ENCODE data around the gene ZNF740.
"Not testable (repeated sequence)": the region's sequence is repeated elsewhere in the genome, so short reads cannot be mapped to it uniquely, and the experiment has no call there.

Gene ZNF740

DNA sequence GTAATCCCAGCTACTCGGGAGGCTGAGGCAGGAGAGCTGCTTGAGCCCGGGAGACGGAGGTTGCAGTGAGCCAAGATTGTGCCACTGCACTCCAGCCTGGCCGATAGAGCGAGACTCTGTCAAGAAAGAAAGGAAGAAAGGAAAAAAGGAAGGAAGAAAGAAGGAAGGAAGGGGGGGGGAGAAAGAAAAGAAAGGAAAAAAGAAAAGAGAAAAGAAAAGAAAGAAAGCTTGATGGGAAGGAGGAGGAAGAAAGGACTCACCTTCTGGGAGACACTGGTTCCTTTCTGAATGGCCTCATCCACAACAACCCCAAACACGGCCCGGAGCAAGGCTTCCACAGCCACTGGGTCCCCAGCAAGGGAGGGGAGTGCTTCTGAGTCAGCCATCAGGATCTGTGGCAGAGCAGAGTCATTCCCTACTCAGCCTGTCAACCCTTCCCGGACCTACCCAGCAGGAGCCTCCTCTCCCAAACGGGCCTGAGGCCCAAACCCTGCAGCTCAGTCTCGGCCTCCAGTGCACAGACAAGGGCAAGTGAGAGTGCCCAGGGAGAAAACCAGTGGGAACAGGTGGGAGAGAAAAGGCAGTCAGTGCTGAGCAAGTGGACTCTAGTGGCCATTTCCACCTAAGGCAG, 7.3 kb upstream of the ZNF740 start:
- peak; percentile 70 for DNase-seq (ENCODE audit: low spot score)

DNA sequence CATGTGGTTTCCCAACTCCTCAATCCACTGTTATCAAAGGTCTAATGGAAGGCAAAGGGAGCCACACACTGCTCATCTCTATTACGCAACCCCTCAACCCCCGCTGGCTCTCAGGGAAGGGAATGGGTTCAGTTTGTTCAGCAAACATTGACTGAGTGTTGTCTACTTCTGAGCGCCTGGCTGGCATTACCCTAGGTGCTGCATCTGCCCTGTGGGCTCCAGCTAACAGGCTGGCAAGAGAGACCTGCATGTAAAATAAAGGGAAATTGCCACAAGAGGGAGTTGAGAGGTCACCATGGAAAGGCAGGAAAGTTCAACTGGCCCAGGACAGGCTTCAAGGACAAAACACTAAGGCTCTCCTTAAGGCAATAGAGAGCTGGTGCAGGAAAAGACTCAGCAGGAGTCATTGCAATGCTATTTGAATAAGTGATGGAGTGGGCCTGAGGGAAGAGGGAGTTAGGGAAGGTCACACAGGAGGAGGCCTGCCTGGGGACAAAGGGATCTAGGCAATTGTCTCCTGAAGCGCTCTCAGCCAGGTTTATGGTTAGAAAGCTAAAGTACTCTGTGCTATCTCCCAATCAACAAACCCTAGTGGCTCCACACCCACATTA, 5.5 kb upstream of the ZNF740 start:
- DNase-seq (ENCODE audit: low spot score): peak; percentile 36

DNA sequence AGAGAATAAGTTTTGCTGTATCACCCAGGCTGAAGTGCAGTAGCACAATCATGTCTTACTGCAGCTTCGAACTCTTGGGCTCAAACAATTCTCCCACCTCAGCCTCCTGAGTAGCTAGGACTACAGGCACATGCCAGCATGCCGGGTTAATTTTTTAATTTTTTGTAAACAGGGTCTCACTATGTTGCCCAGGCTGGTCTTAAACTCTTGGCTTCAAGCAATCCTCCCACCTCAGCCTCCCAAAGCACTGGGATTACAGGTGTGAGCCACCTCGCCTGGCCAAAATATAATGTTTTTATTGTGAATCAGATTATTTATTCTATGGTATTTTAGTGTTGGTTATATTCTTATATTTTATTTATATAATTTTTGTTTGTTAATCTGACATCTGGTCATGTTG, 3.8 kb upstream of the ZNF740 start:
- no peak for DNase-seq (ENCODE audit: low spot score)

DNA sequence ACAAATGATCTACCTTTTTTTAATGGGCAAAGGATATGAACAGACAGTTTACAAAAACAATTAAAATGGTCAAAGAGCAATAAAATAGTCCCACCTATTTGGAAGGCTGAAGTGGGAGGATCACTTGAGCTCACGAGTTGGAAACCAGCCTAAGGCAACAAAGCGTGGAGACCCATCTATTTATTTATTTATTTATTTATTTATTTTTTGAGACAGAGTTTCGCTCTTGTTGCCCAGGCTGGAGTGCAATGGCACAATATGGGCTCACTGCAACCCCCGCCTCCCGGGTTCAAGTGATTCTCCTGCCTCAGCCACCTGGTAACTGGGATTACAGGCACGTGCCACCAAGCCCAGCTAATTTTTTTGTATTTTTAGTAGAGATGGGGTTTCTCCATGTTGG, 3.1 kb upstream of the ZNF740 start:
- DNase-seq (ENCODE audit: low spot score): not testable (repeated sequence)

DNA sequence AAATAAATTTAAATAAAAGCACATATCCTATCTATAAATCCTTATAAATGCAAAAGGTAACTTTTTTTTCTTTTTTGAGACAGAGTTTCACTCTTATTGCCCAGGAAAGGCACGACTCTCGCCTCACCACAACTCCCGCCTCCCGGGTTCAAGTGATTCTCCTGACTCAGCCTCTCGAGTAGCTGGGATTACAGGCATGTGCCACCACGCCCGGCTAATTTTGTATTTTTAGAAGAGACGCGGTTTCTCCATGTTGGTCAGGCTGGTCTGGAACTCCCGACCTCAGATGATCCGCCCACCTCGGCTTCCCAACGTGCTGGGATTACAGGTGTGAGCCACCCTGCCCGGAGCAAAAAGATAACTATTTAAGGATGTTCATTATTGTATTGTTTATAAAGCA, 1.7 kb upstream of the ZNF740 start:
- DNase-seq (ENCODE audit: low spot score): not testable (repeated sequence)

DNA sequence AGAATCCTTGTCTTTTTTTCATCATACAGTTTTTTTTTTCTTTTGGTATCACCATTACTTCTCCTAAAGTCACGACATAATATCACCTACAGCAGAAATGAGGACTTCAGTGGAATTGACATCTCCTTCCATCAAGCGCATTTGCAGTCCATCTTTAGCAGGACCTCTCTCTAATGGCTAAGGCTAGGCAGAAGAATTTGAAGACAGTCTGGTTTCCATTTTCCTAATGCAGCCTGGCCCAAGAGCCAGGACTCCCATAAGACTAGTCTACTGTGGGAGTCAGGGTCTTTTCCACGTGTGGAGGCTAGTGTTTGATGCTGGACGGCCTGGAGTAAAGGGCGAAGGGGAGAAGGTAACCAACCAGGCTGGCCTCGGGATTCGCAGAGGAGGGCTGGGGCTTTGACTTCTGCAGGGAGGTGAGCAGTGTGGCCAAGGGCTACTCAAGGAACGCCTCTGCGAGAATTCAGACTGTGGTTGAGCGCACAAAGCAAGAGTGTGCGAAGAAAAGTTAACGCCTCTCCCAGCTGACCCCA, 769 bp upstream of the ZNF740 start:
- DNase-seq (ENCODE audit: low spot score): peak; percentile 54

DNA sequence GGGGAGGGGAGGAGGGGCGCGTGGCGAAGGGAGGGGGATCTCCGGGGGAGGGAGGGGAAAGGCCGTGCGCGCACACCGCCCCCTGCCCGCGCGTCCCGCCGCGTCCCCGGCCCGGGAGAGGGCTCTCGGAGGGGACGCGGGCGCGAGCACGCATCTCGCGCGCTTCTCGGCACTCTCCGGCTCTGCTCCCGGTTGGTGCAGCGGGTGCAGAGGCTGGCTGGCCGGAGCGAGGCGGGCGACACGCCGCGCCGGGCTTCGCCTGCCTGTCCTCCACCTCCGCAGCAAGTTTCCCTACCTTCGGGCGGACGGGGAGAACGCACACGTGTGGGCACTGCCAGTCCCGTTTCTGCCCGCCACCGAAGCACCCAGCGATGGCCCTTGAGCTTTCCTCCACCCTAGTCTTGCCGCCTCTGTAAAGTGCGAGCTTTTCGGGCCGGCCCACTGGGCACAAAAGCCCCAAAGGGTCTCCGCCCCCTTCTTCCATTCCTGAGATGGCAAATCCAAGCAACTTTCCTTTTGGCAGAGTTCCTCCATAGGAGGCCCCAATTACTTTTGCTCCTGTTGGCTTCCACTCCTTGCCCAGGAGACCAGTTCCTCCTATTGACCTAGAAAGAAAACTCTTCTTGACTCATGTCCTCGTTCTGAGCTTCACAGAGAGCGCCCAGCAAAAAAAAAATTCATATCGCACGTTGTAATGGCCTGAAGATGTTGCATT, 566 bp downstream of the ZNF740 start:
- DNase-seq (ENCODE audit: low spot score): peak; percentile 83

DNA sequence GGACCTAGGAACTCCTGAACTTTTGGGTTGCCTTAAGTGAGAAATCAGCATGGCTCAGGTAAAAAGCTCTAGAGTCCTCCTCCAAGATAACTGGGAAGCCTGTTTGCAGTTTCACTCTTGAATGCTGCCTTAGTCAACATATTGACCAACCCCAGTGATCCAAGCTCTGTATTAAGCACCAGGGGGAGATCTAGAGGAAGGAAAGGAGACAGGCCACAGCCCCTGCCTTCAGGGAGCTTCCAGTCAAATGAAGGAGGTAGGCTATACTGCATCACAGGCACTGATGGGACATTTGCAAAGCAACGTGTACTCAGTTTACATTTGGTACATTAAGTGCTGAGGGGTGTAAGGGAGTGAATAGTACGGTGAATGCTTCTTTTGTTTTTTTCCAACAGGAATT, 1.4 kb downstream of the ZNF740 start:
- DNase-seq (ENCODE audit: low spot score): no peak

DNA sequence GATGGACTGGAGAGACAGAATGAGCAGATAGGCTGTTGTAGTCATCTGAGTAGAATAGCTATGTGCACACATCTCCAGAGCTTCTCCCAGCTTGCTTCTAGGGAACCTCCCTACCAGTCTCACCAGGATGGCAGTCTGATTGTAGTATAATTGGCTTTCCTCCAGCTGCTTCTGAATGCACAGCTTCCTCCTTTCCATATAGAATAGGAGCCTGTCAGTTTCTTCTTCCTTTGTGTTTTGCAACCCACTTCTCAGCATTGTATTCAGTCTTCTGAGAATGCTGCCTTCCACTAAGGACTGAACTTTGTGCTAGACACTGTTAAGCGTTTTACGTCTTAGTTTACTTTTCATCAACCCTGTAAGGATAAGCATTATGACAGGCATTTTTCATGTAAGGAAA, 2.4 kb downstream of the ZNF740 start:
- peak; percentile 6 for DNase-seq (ENCODE audit: low spot score)

DNA sequence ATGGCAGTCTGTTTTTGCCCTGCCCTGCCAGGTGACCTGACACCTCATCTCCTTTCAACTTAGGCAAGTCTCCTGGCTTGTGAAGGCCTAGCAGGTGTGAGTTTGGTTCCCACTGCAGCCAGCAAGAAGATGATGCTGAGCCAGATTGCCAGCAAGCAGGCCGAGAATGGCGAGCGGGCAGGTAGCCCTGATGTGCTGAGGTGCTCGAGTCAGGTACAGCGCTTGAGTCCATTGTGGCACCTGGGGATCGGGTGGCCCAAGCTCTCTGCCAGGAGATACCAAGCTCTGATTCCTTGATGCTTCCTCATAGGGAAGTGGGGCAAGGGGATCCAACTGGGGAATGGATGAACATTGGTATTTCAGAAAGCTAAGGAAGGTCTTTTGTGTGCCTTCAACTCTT, 4.3 kb downstream of the ZNF740 start:
- no peak for DNase-seq (ENCODE audit: low spot score)

DNA sequence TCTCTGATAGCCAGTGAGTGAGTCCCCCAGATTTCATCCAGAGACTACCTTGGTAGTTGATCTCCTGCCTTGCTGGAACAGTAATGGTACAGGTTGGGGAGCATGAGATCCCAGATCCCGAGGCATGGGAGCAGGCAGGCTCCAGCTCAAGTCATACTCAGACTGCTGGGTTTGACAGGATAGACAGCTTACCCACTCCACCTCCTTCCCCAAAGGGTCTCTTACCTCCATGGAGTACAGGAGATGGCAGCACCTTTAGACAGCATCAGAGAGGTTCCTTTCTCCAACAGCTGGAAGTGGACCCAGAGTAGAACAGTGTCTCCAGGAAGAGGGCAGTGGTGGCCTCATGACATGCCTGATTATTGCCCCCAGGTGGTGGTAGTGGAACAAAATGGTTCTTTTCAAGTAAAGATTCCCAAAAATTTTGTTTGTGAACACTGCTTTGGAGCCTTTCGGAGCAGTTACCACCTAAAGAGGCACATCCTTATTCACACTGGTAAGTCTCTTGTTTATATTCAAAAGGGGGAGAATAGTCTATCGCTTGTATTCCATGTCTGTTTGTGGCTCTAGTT, 5.1 kb downstream of the ZNF740 start:
- peak; percentile 7 for DNase-seq (ENCODE audit: low spot score)

DNA sequence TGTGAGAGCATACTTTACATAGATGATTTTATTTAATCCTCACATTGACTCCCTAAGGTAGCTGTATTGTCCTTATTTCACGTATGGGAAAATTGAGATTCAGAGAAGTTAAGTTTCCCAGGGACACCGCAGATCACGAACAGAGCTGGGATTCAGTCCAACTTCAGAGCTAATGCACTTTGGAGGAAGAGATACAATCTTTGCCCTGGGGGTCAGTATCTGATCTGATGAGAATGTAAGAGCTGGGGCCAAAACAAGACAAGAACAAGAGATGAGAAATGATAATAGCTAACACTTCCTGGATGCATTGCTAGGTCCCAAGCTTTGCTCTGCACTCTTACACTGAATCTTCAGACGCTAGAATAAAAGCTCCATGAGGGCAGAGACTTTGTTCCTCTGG, 6.2 kb downstream of the ZNF740 start:
- no peak for DNase-seq (ENCODE audit: low spot score)

DNA sequence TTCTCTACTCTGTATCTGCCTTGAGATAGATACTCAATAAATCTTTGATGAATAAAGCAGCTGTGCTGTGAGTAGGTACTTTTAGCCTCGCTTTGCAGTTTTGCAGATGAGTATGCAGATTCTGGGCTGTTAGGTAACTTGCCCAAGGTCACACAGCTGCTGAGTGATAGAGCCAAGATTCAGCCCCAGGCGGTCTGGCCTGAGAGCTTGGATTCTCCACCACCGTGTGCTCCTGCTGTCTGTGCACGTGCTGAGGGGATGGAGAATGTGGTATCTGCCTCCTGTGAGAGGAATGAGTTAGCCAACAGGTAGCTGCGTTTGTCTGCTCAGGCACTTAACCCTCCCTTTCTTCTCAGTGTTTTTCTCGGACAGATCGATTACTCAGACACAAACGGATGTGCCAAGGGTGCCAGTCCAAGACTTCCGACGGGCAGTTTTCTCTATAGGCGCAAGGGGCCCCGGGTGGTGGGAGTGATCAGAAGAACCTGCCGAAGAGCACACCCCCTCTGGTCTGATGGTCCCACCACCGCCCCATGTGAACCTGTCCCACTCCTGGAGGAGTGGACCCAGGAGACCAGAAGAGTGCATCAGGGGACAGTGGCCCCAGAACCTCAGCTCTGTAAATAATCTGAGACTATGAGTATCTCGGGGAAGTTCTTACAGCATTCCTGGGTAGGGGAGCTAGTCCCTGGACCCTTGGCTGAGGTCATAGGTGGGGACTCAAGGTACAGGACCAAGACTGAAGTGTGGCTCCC, 6.8 kb downstream of the ZNF740 start:
- DNase-seq (ENCODE audit: low spot score): no peak

DNA sequence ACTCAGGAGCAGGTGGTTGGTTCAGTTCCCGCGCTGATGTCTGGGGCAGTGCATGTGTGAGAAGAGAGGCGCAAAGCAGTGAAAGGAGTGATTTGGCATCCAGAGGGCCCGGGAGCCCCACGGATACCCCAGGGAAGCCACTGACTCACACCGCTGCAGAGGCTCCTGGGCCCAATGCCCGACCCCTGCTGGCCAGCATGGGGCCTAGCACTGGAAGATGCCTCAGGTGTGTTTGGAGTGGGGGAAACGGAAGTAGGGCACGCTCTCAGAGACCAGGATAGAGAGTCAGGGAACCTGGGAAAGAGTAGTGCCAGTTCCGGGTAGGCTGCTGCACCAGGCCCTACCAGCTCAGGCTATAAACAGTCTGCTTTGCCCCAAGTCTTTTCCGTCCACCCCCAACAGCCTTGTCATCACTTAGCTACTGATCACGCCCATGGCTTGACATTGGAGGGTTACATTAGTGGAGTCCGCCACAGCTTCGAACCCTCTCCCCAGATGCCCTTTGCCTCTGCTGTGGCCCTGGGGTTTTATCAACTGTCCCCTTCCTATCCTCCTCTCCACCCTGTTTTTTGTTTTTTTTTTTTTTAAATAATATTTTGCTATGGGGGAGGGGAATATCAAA, 9.7 kb downstream of the ZNF740 start:
- DNase-seq (ENCODE audit: low spot score): peak; percentile 89

DNA sequence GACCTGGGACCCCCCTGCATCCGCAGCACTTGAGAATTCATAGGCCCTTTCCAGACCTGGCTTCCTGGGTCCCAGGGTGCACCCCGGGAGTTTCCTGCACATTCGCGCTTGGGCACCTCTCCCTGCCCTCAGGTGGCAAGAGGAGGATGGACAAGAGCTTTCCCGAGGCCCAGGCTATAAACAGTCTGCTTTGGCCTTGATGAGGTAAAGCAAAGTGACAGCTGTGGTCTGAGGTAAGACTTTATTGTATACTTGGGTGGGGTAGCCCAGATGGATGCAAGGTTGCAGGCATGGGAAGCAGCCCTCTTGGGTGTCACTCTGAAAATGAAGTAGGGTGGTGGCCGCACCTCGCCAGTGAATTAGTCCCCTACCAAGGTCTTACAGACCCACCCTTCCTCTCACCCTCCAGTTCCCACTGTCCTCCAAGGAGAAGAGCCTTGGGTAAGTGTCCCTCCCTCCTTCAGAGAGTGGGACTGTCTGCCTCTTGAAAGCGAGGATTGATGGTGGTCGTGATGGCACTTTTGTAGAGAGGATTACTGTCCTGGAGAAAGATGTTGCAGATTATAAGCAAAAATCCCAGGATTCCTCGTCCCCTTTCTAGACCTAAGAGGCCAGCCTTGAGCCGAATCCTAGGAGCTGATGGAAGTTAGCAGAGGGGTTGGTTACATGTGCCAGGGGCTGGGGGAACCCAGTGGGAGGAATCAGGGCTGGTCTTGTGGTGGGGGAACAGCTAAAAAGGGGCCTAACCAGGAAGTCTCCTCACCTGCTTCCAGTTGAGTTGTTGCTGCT, 10.8 kb downstream of the ZNF740 start:
- no peak for DNase-seq (ENCODE audit: low spot score)

DNA sequence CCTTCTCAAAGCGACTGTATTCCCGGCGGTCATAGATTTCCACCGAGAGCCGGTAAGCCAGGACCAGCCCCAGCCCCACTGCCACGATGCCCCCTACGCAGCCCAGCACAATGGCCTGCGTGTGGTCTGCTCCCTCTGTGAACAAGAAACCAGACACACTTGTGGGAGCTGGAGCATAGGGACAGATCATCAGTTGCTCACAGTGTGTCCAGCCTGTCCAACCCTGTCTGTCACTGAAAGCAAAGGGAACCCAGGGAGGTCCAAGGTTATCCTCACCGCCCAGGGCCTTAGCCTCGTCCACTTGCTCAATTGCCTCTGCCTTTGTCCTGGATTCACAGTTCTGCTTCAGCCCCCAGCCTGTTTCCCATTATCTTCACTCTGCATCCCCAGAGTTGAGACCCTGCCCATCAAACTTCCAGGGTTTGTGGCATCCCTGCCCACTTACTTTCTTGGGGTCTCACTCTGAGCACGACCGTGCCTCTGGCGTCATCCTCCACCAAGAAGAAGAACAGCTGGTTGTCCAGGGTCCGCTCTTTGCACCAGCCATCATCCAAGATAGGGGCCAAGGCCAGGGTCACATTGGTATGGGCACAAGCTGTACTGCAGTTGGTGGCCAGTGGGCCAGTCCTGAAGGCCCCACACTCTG, 11.5 kb downstream of the ZNF740 start:
- DNase-seq (ENCODE audit: low spot score): no peak

DNA sequence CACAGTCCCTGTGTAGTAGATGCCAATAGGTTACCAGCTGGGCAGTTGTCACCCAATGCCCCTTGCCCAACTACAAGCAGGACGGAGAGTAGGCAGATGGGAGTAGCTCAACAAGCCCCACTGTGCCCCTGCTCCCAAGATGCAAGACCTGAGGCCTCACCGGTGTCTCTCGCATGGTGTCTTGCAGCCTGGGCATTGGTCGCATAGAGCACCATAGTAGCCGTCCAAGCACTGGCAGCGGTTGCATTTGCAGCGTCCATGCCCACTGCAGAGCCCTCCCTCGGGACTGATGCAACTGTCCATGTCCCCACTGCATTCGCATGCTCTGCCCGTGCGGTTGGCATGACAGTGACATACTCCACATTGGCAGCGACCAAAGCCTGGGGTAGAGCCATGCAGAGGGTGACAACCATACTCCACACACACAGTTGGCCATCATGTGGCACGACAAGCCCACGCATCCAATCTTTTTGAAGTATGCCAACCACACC, 12.1 kb downstream of the ZNF740 start:
- no peak for DNase-seq (ENCODE audit: low spot score)

DNA sequence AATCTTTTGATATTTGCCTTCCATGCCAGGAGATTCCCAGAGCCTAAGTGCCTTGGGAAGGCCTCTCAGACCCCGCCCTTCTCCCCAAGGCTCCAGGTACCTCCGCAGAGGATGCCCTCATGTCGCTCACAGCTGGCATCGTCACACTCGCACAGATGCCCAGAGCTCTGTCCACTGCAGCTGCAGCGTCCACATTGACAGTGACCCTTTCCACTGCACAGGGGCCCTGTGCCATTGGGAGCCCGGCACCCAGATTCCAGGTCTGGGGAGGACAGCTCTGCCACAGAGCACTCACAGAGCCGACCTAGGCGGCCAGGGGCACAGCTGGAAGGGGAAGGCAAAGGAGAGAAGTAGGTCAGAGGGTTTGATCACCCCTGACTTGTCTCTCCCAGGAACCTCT, 12.5 kb downstream of the ZNF740 start:
- DNase-seq (ENCODE audit: low spot score): no peak

DNA sequence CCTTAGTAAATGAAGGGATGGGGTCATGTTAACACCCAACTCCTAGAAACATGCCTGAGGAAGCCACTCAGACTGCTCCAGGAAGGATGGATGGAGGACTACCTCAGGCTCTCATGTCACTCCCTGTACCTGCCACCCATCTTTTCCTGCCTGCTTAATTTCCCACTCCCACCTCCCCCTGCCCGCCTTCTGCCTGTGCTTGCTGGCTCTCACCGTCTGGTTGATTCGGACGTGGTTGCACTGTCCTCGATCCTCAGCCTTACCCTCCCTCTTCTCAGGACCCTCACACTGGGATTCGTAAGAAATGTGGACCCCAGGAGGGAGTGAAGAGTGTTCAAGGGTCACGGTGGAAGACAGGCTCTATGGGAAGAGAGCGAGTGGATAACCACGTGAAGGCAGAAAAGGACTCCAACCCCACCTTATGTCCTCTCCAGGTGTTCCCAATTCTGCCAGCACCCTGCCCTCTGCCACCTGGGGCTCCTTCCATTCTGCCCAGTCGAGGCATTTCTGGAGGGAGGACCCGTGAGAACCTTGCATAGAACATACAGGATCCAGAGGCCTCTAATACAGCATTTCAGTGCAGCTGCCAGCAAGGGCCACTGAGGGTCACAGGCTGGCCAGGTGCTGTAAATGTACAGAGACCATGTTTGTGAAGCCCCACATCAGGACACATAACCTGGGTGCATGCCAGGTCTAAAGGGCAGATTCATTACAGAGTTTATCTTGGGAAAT, 13.6 kb downstream of the ZNF740 start:
- DNase-seq (ENCODE audit: low spot score): no peak

DNA sequence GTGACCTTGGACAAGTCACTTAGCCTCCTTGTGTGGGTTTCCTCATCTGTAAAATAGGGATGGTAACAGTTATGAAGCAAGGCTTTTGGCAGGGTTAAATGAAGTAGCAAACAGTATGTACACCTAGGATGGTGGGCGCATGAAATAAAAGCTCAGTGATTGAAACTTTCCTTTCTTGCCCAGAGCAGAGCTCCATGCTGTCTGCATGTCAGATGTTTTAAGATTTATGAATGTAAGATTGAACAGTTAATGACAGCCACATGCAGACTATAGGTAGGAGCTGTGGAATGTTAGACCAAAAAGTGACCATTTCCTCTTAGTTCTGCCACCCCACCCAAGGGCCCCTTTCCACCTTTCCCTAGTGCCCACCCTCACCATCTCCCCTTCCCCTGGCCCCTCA, 14.5 kb downstream of the ZNF740 start:
- DNase-seq (ENCODE audit: low spot score): no peak
